GM12891 (cell line): ENCODE data around the gene NUP210.

Source experiments
- DNase-seq: peaks from one replicate; pipeline ENCODE4 v3.0.0; 2011; ENCODE audit warnings: low spot score; ENCODE audit not compliant: insufficient read length
- FAIRE-seq: peaks from 2 replicates; lab custom pipeline; 2011; peaks lifted over from hg19 to GRCh38; lab: Jason Lieb, UNC
- PAX5 ChIP-seq: IDR thresholded peaks from 2 replicates; pipeline ENCODE4 v1.6.1; 2011; ENCODE audit warnings: low read length, moderate library complexity, mild to moderate bottlenecking; ENCODE audit not compliant: insufficient read depth, severe bottlenecking
- POLR2A ChIP-seq: IDR thresholded peaks from 2 replicates; pipeline ENCODE4 v1.6.1; 2011; ENCODE audit warnings: low read depth, low read length, control low read depth
- POLR2AphosphoS5 ChIP-seq: IDR thresholded peaks from 2 replicates; pipeline ENCODE4 v1.6.1; 2011; ENCODE audit warnings: low read depth, low read length, control low read depth
- POU2F2 ChIP-seq: IDR thresholded peaks from 2 replicates; pipeline ENCODE4 v1.6.1; 2011; ENCODE audit warnings: low read depth, mild to moderate bottlenecking, control low read depth, low read length, moderate library complexity
- SPI1 ChIP-seq: IDR thresholded peaks from 2 replicates; pipeline ENCODE4 v1.6.1; 2011; ENCODE audit warnings: low read depth, low read length, control low read depth
- TAF1 ChIP-seq: IDR thresholded peaks from 2 replicates; pipeline ENCODE4 v1.6.1; 2011; ENCODE audit warnings: low read depth, low read length, control low read depth

NUP210 gene

DNA sequence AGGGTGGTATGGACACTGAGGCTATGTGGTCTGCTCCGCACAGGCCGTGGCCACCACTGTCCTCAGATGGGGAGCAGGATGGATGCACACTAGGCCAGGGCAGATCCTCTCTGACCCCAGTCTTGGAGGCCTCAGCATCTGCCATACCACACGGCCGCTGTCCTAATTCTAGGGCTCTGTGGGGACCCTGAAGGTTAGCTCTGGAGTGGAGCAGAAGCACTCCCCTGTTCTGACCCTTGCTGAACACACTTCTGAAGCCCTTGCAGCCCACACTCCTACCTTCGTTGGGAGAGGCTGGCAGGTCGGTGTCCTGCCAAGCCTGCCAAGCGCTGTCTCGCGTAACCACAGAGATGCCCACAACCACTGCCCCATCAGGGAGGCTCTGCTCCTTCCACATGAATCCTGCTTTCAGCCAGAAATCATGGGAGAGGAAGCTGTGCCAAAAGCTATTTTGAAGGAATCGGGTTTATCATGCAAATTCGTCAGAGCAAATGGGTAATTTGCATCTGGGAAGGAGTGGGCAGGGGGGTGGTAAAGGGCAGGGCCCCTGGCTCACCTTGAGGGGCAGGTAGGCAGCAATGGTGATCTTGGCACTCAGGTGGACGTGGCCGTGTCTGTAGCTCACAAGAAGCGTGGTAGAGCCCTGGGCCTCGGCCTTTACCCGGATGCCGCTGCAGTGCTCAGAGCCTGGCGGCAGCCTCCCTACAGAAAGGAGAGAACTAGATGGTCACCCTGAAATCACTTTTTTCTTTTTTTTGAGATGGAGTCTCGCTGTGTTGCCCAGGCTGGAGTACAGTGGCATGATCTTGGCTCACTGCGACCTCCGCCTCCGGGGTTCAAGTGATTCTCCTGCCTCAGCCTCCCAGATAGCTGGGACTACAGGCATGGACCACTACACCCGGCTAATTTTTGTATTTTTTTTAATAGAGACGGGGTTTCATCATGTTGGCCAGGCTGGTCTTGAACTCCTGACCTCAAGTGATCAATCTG lies 54.4 kb downstream of the NUP210 start:
- TF ChIP-seq POU2F2 (no peak), POLR2A (no peak), TAF1 (no peak), SPI1 (no peak), POLR2AphosphoS5 (no peak), PAX5 (no peak)
- FAIRE-seq (no peak), DNase-seq (no peak)

DNA sequence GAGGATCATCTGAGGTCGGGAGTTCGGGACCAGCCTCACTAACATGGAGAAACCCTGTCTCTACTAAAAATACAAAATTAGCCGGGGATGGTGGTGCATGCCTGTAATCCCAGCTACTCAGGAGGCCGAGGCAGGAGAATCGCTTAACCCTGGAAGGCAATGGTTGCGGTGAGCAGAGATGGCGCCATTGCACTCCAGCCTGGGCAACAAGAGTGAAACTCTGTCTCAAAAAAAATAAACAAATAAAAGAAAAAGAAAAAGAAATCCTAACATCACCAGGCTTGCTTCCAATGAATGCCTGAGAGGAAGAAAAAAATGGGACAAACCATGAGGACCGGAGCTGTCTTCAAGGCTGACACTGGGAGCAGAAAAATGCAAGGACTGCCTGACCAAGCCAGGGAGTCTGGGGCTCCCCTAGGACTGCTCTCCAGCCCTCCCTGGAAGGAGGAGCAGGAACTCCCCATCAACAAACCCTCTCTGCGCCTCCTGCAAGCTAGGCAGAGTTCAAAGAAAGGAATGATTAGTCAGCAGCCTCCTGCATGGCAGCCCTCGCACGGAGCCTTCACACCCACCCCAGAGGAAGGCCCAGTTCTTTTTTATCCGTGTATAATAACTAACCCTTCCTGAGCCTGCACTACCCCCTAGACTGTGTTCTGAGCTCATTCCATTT lies 55.4 kb downstream of the NUP210 start:
- no peak for TF ChIP-seq POU2F2
- TF ChIP-seq TAF1: no peak
- no peak for TF ChIP-seq SPI1
- no peak for TF ChIP-seq PAX5
- TF ChIP-seq POLR2A: no peak
- TF ChIP-seq POLR2AphosphoS5: no peak
- FAIRE-seq (no peak), DNase-seq (no peak)

DNA sequence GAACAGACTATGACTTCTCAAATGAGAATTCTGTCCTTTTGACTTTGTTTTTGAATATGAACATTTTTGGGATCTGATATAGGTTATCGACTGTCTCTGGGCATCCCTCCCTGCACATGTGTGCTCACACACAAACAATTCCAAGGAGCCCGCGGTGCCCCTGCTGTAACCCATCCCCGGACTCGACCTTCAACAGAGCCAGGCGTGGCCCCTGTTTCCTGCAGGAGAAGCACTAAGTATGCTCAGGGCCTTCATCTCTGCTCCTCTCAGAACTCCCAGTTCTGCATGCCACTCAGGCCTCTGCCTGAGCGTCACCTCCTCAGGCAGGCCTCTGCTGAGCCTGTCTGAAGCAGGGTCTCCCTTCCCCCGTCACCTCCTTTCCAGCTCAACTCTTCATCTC lies 57.6 kb downstream of the NUP210 start:
- DNase-seq (no peak), FAIRE-seq (no peak)
- TF ChIP-seq POLR2AphosphoS5: no peak
- no peak for TF ChIP-seq POU2F2
- TF ChIP-seq TAF1: no peak
- no peak for TF ChIP-seq PAX5
- TF ChIP-seq SPI1: no peak
- no peak for TF ChIP-seq POLR2A

DNA sequence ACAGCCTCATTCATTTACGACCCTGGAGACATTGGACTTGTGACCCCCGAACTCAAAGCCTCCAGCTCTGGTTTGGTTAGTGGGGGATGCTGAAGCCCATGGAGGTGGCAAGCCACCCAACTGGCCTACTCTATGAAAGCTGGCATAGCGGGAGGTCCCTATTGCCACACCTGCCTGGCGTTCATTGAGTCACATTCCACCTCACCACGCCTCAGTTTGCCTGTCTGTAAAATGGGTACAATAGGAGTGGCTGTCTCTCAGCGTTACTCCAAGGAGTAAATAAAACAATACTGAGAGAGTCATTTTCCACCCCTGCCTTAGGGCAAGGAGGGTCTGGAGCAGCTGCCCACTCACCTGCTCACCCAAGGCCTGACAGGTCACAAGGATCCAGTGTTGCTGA lies 60.2 kb downstream of the NUP210 start:
- DNase-seq (no peak), FAIRE-seq (no peak)
- TF ChIP-seq POLR2A (no peak), POU2F2 (no peak), PAX5 (no peak), POLR2AphosphoS5 (no peak), SPI1 (no peak)

DNA sequence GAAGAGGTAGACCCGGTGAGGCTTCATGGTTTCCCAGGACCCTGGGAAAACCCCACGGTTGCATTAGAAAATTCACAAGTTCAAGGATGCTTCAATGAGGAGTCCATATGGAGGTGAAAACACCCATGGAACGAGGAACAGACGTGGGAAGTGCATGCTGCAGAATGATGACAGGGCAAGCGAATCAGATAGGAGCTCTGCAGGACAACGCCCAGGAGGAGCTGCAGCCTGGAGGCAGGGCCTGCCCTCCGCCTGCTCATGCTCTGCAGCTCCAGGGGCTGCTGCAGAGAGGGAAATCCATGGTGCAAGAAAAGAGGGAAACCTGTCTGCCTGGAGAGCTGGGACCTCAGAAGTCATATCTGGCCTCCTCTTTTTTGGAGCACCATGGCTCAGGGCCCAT lies 61.5 kb downstream of the NUP210 start:
- DNase-seq: no peak
- TF ChIP-seq POU2F2: no peak
- no peak for TF ChIP-seq POLR2AphosphoS5
- TF ChIP-seq SPI1: no peak
- no peak for FAIRE-seq

DNA sequence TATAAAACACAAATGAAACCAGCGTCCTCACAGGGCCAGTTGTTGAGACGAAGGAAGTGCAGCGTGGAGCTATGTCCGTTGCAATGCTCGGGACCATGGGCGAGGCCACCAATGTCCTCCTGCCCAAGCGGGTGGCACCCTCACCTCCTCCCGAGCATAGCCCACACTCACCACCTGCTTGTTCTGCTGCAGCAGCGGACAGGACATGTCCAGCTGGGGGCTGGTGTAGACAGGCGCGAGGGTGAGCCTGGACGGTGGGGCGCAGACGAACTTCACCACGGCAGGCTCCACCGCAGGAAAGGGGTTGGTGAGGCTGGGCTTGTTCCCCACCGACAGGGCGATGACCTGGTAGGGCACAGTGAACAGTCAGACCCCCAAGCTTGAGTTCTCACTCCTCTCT lies 62.1 kb downstream of the NUP210 start:
- DNase-seq: no peak
- TF ChIP-seq SPI1: no peak
- TF ChIP-seq POLR2AphosphoS5: no peak
- TF ChIP-seq POU2F2: no peak
- no peak for TF ChIP-seq PAX5
- no peak for TF ChIP-seq TAF1
- no peak for TF ChIP-seq POLR2A
- FAIRE-seq: no peak

- no peak for TF ChIP-seq POU2F2
- no peak for DNase-seq
- FAIRE-seq: peak; percentile 16
These were observed 63.0 kb downstream of the NUP210 start for GRCh38 chr3:13357074-13357473.

- DNase-seq (no peak), FAIRE-seq (no peak)
- TF ChIP-seq POLR2AphosphoS5: no peak
- no peak for TF ChIP-seq POU2F2
- no peak for TF ChIP-seq TAF1
- no peak for TF ChIP-seq POLR2A
- no peak for TF ChIP-seq PAX5
These were observed 66.1 kb downstream of the NUP210 start for GRCh38 chr3:13353936-13354542.

GRCh38 chr3:13353506-13353905 lies 66.6 kb downstream of the NUP210 start:
- no peak for DNase-seq
- peak; percentile 55 for FAIRE-seq
- no peak for TF ChIP-seq SPI1
- no peak for TF ChIP-seq POLR2A
- TF ChIP-seq PAX5: no peak
- no peak for TF ChIP-seq POU2F2
- TF ChIP-seq TAF1: no peak
- no peak for TF ChIP-seq POLR2AphosphoS5
